ENCODE results near the gene CHSY1.
"Not testable (repeated sequence)": the region's sequence is repeated elsewhere in the genome, so short reads cannot be mapped to it uniquely, and the experiment has no call there.

The CHSY1 gene

GRCh38 chr15:101131489-101132389, 120.1 kb downstream of the CHSY1 start:
- no peak for DNase-seq

DNA sequence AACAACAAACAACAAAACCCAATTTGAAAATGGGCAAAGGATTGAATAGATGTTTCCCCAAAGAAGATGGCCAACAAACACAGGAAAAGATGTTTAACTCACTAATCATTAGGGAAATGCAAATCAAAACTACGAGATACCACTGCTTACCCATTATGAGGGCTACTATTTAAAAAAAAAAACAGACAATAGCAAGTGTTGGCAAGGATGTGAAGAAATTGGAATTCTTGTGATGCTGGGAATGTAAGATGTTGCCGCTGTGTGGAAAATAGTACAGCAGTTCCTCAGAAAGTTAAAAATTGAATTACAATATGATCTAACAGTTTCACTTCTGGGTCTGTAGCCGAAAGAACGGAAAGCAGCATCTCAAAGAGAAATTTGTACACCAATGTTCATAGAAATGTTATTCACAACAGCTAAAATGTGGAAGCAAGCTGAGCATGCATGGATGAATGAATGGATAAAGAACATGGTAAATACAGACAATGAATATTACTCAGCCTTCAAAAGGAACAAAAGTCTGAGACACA, 121.9 kb downstream of the CHSY1 start:
- no peak for DNase-seq

DNA sequence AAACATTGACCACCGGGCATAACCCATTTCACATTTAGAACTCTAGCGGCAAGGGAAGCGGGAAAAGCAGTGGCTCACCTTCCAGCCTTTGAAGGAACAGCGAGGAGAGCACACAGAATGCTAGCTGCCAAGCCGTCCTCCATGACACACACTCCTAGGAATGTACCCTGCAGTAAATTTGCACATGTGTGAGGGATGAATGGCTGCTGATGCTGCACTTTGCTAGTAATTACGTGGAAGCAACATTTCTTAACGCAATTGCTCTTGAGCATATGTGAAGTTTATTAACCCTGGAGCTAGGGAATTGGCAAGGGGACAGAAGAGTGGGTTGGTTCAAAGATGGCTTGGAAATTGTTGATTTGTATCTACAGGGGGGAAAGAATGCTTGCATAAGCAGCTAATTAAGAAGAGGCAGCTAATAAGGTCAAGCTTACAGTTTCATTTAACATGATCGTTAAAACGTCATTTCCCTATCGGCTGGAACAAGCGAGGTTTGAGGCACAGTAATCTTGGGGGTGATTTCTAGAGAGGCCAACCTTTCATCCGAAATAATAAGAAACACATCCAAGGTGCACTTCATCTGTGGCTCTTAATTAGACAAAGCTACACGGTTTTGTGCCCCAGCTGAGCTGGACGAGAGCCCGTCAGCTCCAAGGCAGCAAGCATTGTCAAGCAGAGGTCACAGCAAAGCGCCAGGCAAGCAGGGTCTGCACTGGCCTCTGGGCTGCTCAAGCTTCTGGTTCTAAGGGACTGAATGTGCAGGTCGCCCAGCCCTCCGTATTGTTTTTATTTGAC, 123.4 kb downstream of the CHSY1 start:
- DNase-seq, result no peak

DNA sequence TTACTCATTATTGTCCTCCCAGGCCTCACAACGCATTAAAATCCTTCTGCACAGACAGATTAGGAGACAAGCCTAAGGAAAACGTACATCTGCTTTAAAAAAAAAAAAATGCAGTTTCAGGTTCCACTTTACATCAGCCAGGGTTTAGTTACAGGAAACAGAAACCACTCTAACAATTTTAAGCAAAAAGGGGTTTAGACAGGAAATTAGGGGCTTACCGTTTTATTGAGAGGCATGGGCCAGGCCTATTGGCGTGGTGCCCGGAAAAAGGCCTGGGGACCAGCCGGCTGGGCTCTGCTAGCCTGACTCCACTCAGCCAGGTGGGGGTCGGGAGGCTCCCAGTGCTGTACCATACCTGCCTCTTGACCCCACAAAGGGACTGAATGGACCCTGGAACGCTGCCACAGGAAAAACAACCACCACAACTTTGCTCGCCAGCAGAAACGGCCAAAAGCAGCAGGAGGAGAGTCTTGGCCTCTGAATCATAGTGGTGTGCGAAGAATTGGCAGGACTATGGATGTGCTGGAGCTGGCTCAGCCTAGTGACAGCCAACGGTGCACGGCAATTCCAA, 124.3 kb downstream of the CHSY1 start:
- DNase-seq, result no peak

GRCh38 chr15:101126618-101127505, 125.0 kb downstream of the CHSY1 start:
- DNase-seq, result no peak

DNA sequence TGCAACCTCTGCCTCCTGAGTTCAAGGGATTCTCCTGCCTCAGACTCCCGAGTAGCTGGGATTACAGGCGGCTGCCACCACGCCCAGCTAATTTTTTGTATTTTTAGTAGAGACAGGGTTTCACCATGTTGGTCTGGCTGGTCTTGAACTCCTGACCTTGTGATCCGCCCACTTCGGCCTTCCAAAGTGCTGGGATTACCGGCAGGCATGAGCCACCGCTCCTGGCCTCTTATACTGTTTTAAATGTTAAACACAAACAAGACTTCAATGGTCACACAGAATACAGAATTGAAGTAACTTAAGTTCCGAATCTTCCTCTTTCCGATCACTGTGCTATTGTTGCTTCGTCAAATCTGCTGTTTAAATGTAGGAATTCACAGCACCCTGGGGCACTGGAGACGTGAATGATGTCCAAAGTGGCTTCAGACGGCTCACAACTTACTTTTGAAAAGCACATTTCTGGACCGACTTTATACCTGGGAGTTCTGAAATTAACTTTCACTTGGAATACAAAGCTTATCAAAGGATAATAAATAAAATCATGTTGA, 125.9 kb downstream of the CHSY1 start:
- not testable (repeated sequence) for DNase-seq
